ENCODE data around the gene TRMU. TPM values are rescaled to one million over a fixed set of nuclear protein-coding genes. Genes with fewer than 3 reads are reported as not detected.
"Not testable (repeated sequence)": the region's sequence is repeated elsewhere in the genome, so short reads cannot be mapped to it uniquely, and the experiment has no call there.

The TRMU gene
- total RNA-seq, 1 donor from 2014 or later = 38.2 TPM

DNA sequence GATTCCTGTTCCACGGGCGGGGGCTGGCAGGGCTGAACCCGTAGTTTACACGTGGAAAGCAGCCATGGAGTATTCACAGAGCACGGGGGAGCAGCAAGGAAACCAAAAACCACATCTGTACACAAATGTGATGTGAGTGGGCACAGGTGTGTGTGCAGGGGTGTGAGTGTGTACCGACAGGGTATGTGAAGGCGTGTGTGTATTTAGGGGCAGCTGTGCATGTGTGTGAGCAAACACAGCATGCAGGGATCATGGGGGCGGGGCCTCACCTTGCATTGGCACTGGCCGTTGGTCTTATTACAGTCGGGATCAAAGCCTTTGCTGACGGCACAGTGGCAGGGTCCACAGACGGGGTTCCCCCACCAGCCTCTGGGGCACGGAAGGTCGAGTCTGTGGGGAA, 58.4 kb downstream of the TRMU start:
- no peak for DNase-seq (ENCODE audit: extremely low spot score, unreplicated experiment)
- Mint-ChIP-seq H3K36me3 (ENCODE audit: unreplicated experiment) (peaks cover 2% of the 10 kb centered on the region), H3K27me3 (ENCODE audit: unreplicated experiment) (no peaks in the 10 kb centered on the region), H3K4me3 (ENCODE audit: unreplicated experiment) (no peak overlapping the region), H3K4me1 (ENCODE audit: unreplicated experiment) (peaks cover 12% of the 10 kb centered on the region), H3K9me3 (ENCODE audit: unreplicated experiment) (no peaks in the 10 kb centered on the region), H3K27ac (ENCODE audit: unreplicated experiment) (no peak overlapping the region)
- TF ChIP-seq CTCF (IDR thresholded peaks at IDR 0.05) = no peak

DNA sequence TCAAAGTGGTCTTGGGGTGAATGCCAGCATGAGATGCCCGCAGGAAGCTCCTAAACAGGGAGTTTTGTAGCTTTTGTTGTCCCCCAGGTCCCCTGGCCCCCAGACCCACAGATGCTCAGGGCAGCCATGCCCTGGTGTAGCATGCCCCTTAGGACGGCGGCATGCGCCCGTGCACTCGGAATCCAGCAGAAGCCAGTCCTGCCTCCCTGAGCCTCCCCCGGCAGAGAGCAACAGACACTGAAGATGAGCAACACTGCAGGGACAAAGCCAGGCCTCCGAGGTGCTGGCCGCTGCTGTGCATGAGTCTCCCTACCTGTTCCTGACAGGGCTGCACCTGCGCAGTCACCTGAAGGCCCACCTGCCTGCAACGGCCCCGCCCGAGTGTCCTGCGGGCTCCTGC, 59.1 kb downstream of the TRMU start:
- Mint-ChIP-seq H3K27me3 (ENCODE audit: unreplicated experiment) (no peaks in the 10 kb centered on the region), H3K9me3 (ENCODE audit: unreplicated experiment) (no peaks in the 10 kb centered on the region), H3K27ac (ENCODE audit: unreplicated experiment) (no peak overlapping the region), H3K36me3 (ENCODE audit: unreplicated experiment) (peaks cover 2% of the 10 kb centered on the region), H3K4me1 (ENCODE audit: unreplicated experiment) (peaks cover 12% of the 10 kb centered on the region), H3K4me3 (ENCODE audit: unreplicated experiment) (no peak overlapping the region)
- TF ChIP-seq CTCF (IDR thresholded peaks at IDR 0.05) = no peak
- no peak for DNase-seq (ENCODE audit: extremely low spot score, unreplicated experiment)

GRCh38 chr22:46395145-46395544, 59.6 kb downstream of the TRMU start:
- Mint-ChIP-seq H3K27ac (ENCODE audit: unreplicated experiment) (no peak overlapping the region), H3K4me1 (ENCODE audit: unreplicated experiment) (peaks cover 10% of the 10 kb centered on the region), H3K4me3 (ENCODE audit: unreplicated experiment) (no peak overlapping the region), H3K36me3 (ENCODE audit: unreplicated experiment) (peaks cover 2% of the 10 kb centered on the region), H3K9me3 (ENCODE audit: unreplicated experiment) (no peaks in the 10 kb centered on the region), H3K27me3 (ENCODE audit: unreplicated experiment) (no peaks in the 10 kb centered on the region)
- no peak for TF ChIP-seq CTCF (IDR thresholded peaks at IDR 0.05)
- DNase-seq (ENCODE audit: extremely low spot score, unreplicated experiment) = no peak

DNA sequence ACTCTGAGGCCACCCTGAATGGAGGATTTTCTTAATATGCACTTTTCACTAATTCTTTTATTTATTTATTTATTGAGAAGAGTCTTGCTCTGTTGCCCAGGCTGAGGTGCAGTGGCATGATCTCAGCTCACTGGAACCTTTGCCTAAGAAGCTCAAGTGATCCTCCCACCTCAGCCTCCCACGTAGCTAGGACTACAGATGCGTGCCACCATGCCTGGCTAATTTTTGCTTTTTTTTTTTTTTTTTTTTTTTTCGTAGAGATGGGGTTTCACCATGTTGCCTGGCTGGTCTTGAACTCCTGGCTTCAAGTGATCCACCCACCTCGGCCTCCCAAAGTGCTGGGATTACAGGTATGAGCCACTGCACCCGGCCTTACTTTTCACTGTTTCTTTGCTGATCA, 61.5 kb downstream of the TRMU start:
- not testable (repeated sequence) for H3K9me3 Mint-ChIP-seq (ENCODE audit: unreplicated experiment); DNase-seq (ENCODE audit: extremely low spot score, unreplicated experiment); H3K36me3 Mint-ChIP-seq (ENCODE audit: unreplicated experiment); H3K4me3 Mint-ChIP-seq (ENCODE audit: unreplicated experiment); H3K27ac Mint-ChIP-seq (ENCODE audit: unreplicated experiment); H3K4me1 Mint-ChIP-seq (ENCODE audit: unreplicated experiment); H3K27me3 Mint-ChIP-seq (ENCODE audit: unreplicated experiment)

DNA sequence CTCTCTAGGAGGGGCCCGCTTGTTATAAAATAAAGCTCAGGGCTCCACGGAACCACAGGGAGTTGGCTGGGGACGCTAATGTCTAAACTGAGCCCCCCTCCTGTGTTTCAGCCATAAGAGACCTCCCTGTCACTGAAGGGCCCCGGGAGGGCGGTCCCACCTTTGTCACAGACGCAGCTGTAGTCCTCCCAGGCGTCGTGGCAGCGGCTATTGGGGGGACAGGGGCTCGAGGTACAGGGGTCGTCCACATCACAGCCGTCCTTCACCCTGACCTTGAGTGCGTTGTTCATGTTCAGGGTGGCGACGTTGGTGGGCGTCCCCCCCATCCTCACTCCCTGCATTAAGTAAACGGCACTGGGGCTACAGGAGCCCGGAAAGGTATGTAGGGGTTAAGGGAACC, 62.0 kb downstream of the TRMU start:
- H3K9me3 Mint-ChIP-seq (ENCODE audit: unreplicated experiment) = no peaks in the 10 kb centered on the region
- no peaks in the 10 kb centered on the region for H3K27me3 Mint-ChIP-seq (ENCODE audit: unreplicated experiment)
- no peaks in the 10 kb centered on the region for H3K4me1 Mint-ChIP-seq (ENCODE audit: unreplicated experiment)
- H3K4me3 Mint-ChIP-seq (ENCODE audit: unreplicated experiment) = no peak overlapping the region
- H3K27ac Mint-ChIP-seq (ENCODE audit: unreplicated experiment) = no peak overlapping the region
- TF ChIP-seq CTCF (IDR thresholded peaks at IDR 0.05) = no peak
- DNase-seq (ENCODE audit: extremely low spot score, unreplicated experiment) = no peak
- peaks cover 2% of the 10 kb centered on the region for H3K36me3 Mint-ChIP-seq (ENCODE audit: unreplicated experiment)

DNA sequence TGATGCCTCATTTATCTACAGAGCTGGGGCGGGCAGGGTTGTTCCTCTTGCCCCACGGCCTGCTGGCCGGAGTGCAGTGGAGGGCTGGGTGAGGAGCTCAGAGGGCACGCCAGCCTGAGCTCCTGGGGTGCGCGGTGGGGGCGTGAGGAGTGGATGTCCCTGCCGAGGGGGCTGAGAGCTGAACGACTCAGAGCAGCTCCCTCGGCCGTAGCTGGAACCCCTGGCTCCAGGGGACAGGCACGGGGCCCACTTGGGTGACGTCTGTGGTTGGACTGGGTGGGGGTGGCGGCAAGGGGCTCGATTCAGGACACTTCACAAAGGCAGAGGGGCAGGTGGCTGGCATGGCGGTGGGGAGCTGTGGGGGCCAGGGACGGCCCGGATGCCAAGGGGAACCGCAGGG, 62.4 kb downstream of the TRMU start:
- no peak for DNase-seq (ENCODE audit: extremely low spot score, unreplicated experiment)
- Mint-ChIP-seq H3K36me3 (ENCODE audit: unreplicated experiment) (peaks cover 2% of the 10 kb centered on the region), H3K9me3 (ENCODE audit: unreplicated experiment) (no peaks in the 10 kb centered on the region), H3K4me3 (ENCODE audit: unreplicated experiment) (no peak overlapping the region), H3K27ac (ENCODE audit: unreplicated experiment) (no peak overlapping the region), H3K27me3 (ENCODE audit: unreplicated experiment) (no peaks in the 10 kb centered on the region), H3K4me1 (ENCODE audit: unreplicated experiment) (no peaks in the 10 kb centered on the region)
- TF ChIP-seq CTCF (IDR thresholded peaks at IDR 0.05) = no peak

Data from osteocyte (in vitro differentiated cells).